ENCODE data around the gene VWF.

- TF ChIP-seq CTCF (conservative IDR thresholded peaks at IDR 0.05 in 1 of 2, IDR thresholded peaks at IDR 0.05 in 1 of 2; ENCODE audit: extremely low read depth in 1 of 2, insufficient read depth in 1 of 2, low read depth in 1 of 2, low read length in 2 of 2) (no peak), EZH2 (IDR thresholded peaks at IDR 0.05; ENCODE audit: borderline replicate concordance, low read length) (no peak)
Observed at GRCh38 chr12:5988088-5988487, 136.4 kb downstream of the VWF start.
